NCI-H2029 treated with DMSO at 0.1 percent for 48 hours (cell line): Measurements from ENCODE around the gene ALDH7A1.
"Not testable (repeated sequence)": the region's sequence is repeated elsewhere in the genome, so short reads cannot be mapped to it uniquely, and the experiment has no call there.

Experiments used
- DNase-seq: peaks from one replicate; lab custom pipeline; 2025; lab: John Stamatoyannopoulos, UW

ALDH7A1 gene

GRCh38 chr5:126535856-126536545 lies 59.0 kb downstream of the ALDH7A1 start:
- peak; percentile 18 for DNase-seq

DNA sequence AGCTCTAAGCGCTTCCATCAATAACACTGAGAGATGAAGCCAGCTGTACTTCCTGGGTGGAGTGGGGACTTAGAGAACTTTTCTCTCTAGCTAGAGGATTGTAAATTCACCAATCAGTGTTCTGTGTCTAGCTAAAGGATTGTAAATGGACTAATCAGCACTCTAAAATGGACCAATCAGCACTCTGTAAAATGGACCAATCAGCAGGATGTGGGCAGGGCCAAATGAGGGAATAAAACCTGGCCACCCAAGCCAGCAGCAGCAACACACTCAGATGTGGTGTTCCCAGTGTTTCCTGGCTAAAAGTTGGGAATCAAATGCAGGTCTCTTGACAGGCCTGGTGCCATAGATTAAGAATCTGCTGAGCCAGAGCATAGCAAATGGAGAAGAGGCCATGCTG lies 60.5 kb downstream of the ALDH7A1 start:
- DNase-seq = no peak

- no peak for DNase-seq
Observed at GRCh38 chr5:126531543-126532120, 63.4 kb downstream of the ALDH7A1 start.

- no peak for DNase-seq
Observed at GRCh38 chr5:126527892-126528291, 67.1 kb downstream of the ALDH7A1 start.

- DNase-seq = no peak
Observed at GRCh38 chr5:126527158-126527557, 67.9 kb downstream of the ALDH7A1 start.

DNA sequence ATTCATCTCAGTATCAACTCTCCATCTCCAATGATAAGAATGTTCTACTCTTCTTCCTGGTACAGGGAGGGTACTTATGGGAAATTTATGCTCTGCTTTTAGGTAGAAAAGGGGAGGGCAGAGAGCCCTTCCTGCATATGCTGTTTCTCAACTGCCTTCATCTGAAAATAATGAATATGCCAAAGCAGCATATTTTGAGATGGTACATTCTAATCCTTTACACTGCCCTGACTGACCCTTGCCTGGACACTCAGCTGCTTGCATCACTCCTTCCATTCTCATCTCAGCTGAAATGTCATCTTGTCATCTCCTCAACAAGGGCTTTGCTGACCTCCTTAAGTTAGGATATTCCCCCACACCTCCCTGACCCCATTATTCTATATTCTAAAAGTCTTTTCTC lies 68.5 kb downstream of the ALDH7A1 start:
- no peak for DNase-seq

GRCh38 chr5:126525630-126526245 lies 69.3 kb downstream of the ALDH7A1 start:
- no peak for DNase-seq

- no peak for DNase-seq
Observed at GRCh38 chr5:126523818-126524510, 71.1 kb downstream of the ALDH7A1 start.

- DNase-seq = no peak
Observed at GRCh38 chr5:126521130-126521529, 73.9 kb downstream of the ALDH7A1 start.

DNA sequence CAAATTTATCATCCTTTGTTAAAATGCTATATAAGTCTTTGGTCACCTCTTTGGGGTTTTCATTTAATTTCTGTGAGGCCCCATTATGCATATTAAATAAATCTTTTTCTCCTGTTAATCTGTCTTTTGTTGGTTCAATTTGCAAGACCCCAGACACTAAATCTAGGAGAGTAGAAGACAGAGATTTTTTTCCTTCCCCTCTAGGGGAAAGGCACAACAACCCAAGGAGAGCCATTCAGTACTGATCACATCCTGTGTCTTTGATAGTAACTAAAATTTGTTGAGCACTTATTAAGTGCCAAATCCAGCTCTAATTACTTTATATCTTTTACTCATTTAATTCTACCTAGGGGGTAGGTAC lies 74.4 kb downstream of the ALDH7A1 start:
- DNase-seq = no peak

GRCh38 chr5:126519637-126520592 lies 75.1 kb downstream of the ALDH7A1 start:
- peak; percentile 50 for DNase-seq

- not testable (repeated sequence) for DNase-seq
Observed at GRCh38 chr5:126519223-126519622, 75.8 kb downstream of the ALDH7A1 start.

GRCh38 chr5:126516852-126517251 lies 78.2 kb downstream of the ALDH7A1 start:
- no peak for DNase-seq

DNA sequence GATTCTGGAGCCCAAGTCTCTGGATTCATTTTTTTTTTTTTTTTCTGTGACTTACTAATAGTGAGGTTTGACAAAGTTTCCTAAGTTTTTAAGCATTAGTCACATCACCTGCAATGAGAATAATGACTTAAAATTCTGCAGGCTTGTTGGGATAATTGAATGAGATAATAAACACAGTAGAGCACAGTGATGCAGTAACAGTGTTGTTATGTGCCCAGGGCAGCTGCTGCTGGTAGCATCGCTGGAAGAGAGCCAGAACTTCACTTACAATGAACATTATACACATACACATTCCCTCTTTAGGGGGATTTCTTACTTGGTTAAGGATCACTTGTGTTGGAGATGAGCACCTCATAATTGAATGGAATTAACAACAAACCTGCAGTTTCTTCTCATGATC lies 78.9 kb downstream of the ALDH7A1 start:
- peak; percentile 82 for DNase-seq

GRCh38 chr5:126515337-126515736 lies 79.7 kb downstream of the ALDH7A1 start:
- no peak for DNase-seq

- DNase-seq = no peak
Observed at GRCh38 chr5:126514558-126515141, 80.4 kb downstream of the ALDH7A1 start.

GRCh38 chr5:126514131-126514557 lies 80.9 kb downstream of the ALDH7A1 start:
- DNase-seq = no peak

DNA sequence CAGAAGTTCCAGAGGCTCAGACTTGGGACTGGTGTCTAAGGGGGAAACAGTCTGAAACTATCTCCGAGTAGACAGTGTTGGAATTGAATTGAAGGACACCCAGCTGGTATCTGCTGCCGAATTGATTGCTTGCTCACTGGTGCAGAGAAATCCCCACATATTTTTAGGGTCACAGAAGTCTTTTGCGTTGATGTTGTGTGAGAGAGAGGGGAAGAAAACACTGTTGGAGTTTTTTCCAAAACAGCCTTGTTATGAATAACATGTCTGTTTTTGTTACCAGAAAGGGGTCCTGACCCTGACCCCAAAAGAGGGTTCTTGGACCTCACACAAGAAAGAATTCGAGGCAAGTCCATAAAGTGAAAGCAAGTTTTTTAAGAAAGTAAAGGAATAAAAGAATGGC lies 81.3 kb downstream of the ALDH7A1 start:
- DNase-seq = no peak

DNA sequence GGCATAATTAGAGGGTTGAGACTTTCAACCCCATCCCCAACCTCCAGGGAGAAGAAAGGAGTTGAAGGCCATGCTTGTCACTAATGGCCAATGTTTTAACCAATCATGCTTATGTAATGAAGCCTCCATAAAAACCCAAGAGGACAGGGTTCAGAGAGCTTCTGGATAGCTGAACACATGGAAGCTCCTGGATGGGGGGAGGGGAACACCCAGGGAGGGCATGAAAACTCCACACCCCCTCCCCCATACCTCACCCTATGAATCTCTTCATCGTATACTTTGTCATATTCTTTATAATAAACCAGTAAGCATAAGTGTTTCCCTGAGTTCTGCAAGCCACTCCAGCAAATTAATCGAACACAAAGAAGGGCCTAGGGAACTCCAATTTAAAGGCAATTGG lies 81.7 kb downstream of the ALDH7A1 start:
- no peak for DNase-seq

DNA sequence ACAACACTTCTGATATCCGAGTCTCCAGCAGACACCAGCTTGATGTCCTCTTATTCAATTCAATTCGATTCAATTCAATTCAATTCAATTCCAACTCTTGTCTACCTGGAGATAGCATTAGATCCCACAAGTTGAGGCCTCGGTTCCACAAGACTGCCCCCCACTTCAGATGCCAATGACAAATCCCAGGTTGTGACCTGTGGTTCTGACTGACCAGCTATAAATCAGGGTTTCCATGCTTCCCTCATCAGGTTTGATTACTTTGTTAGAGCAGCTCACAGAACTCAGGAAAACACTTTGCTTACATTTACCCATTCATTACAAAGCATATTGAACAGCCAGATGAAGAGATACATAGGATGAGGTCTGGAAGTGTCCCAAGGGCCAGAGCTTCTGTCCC lies 82.6 kb downstream of the ALDH7A1 start:
- no peak for DNase-seq

DNA sequence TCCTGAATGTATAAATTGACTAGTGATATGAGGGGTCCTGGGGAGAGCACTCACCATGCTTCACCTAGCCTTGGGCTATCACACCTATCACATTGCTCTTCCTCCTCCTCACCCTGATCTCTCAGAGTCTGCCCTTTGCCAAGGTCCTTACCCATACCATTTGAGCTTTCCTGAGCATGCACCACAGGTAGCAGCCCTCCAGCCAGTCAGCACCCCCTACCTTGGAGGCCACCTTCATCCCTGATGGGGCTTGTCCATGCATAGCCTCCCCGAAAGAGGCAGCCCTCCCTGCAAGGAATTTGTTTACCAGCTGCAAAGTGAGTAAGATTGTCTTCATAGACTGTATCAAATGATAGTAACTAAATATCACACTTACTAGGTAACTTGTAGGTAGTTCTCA lies 83.1 kb downstream of the ALDH7A1 start:
- no peak for DNase-seq
